GM18520 (cell line): ENCODE measurements around the gene C6orf15.

Source experiments
- ATAC-seq: cut with Tn5 transposase; IDR thresholded peaks from one replicate; pipeline ENCODE4 v1.9.1; 2021; ENCODE audit not compliant: unreplicated experiment

C6orf15 gene

GRCh38 chr6:31110825-31111582 lies 1.4 kb downstream of the C6orf15 start:
- ATAC-seq = no peak

GRCh38 chr6:31107052-31107451 lies 5.3 kb downstream of the C6orf15 start:
- no peak for ATAC-seq

GRCh38 chr6:31103136-31103535 lies 9.2 kb downstream of the C6orf15 start:
- ATAC-seq = no peak

GRCh38 chr6:31098449-31098938 lies 13.9 kb downstream of the C6orf15 start:
- no peak for ATAC-seq

GRCh38 chr6:31096656-31097055 lies 15.7 kb downstream of the C6orf15 start:
- no peak for ATAC-seq

GRCh38 chr6:31096215-31096614 lies 16.2 kb downstream of the C6orf15 start:
- no peak for ATAC-seq

- ATAC-seq = no peak
Observed at GRCh38 chr6:31094389-31094881, 17.9 kb downstream of the C6orf15 start.

GRCh38 chr6:31092769-31093505 lies 19.4 kb downstream of the C6orf15 start:
- ATAC-seq = no peak

GRCh38 chr6:31092238-31092637 lies 20.1 kb downstream of the C6orf15 start:
- ATAC-seq = no peak

- no peak for ATAC-seq
Observed at GRCh38 chr6:31091680-31092079, 20.7 kb downstream of the C6orf15 start.

GRCh38 chr6:31090973-31091364 lies 21.4 kb downstream of the C6orf15 start:
- no peak for ATAC-seq

GRCh38 chr6:31090275-31090972 lies 22.0 kb downstream of the C6orf15 start:
- no peak for ATAC-seq

GRCh38 chr6:31087494-31088089 lies 24.8 kb downstream of the C6orf15 start:
- ATAC-seq = no peak

GRCh38 chr6:31086788-31087440 lies 25.5 kb downstream of the C6orf15 start:
- no peak for ATAC-seq

- ATAC-seq = no peak
Observed at GRCh38 chr6:31083742-31084354, 28.5 kb downstream of the C6orf15 start.

GRCh38 chr6:31081872-31082271 lies 30.5 kb downstream of the C6orf15 start:
- no peak for ATAC-seq

- no peak for ATAC-seq
Observed at GRCh38 chr6:31079656-31080261, 32.6 kb downstream of the C6orf15 start.

GRCh38 chr6:31076611-31077010 lies 35.8 kb downstream of the C6orf15 start:
- no peak for ATAC-seq

- ATAC-seq = no peak
Observed at GRCh38 chr6:31075528-31075927, 36.8 kb downstream of the C6orf15 start.

GRCh38 chr6:31074401-31074800 lies 38.0 kb downstream of the C6orf15 start:
- ATAC-seq = no peak
